Measurements from ENCODE around the gene BATF2.
"Not testable (repeated sequence)": the region's sequence is repeated elsewhere in the genome, so short reads cannot be mapped to it uniquely, and the experiment has no call there.

BATF2 gene

GRCh38 chr11:64996710-64997380, at the start of gene BATF2:
BATF2 (minus strand) TSS chr11:64996971; CDS start chr11:64996914, 57 bp downstream.
- no peak for DNase-seq (ENCODE audit: low read depth)

- no peak for DNase-seq (ENCODE audit: low read depth)
Observed at GRCh38 chr11:65045728-65046127, 49.0 kb upstream of the BATF2 start.

- no peak for DNase-seq (ENCODE audit: low read depth)
Observed at GRCh38 chr11:65045061-65045460, 48.3 kb upstream of the BATF2 start.

- DNase-seq (ENCODE audit: low read depth): no peak
Observed at GRCh38 chr11:65043881-65044501, 47.2 kb upstream of the BATF2 start.

GRCh38 chr11:65042891-65043290, 46.1 kb upstream of the BATF2 start:
- no peak for DNase-seq (ENCODE audit: low read depth)

GRCh38 chr11:65040847-65041622, 44.3 kb upstream of the BATF2 start, which contains the start of gene SAC3D1:
SAC3D1 (plus strand) TSS chr11:65041210; CDS start chr11:65041293, 83 bp downstream.
- peak; percentile 76 for DNase-seq (ENCODE audit: low read depth)

GRCh38 chr11:65040520-65040846, 43.7 kb upstream of the BATF2 start:
- DNase-seq (ENCODE audit: low read depth): no peak

GRCh38 chr11:65036931-65037330, 40.2 kb upstream of the BATF2 start:
- no peak for DNase-seq (ENCODE audit: low read depth)

- no peak for DNase-seq (ENCODE audit: low read depth)
Observed at GRCh38 chr11:65035579-65035978, 38.8 kb upstream of the BATF2 start.

- DNase-seq (ENCODE audit: low read depth): no peak
Observed at GRCh38 chr11:65034423-65034822, 37.7 kb upstream of the BATF2 start.

- DNase-seq (ENCODE audit: low read depth): no peak
Observed at GRCh38 chr11:65032216-65032615, 35.4 kb upstream of the BATF2 start.

GRCh38 chr11:65027213-65028067, 30.7 kb upstream of the BATF2 start, which contains the start of gene SNX15:
SNX15 (plus strand) TSS chr11:65027439; CDS start chr11:65027538, 99 bp downstream.
- DNase-seq (ENCODE audit: low read depth): peak; percentile 80

GRCh38 chr11:65026810-65027209, 30.0 kb upstream of the BATF2 start:
- DNase-seq (ENCODE audit: low read depth): no peak

- DNase-seq (ENCODE audit: low read depth): not testable (repeated sequence)
Observed at GRCh38 chr11:65023502-65023901, 26.7 kb upstream of the BATF2 start.

GRCh38 chr11:65021509-65021908, 24.7 kb upstream of the BATF2 start:
- no peak for DNase-seq (ENCODE audit: low read depth)

- no peak for DNase-seq (ENCODE audit: low read depth)
Observed at GRCh38 chr11:65021003-65021402, 24.2 kb upstream of the BATF2 start.

GRCh38 chr11:65019824-65020223, 23.1 kb upstream of the BATF2 start:
- no peak for DNase-seq (ENCODE audit: low read depth)

- no peak for DNase-seq (ENCODE audit: low read depth)
Observed at GRCh38 chr11:65017937-65018336, 21.2 kb upstream of the BATF2 start.

- DNase-seq (ENCODE audit: low read depth): no peak
Observed at GRCh38 chr11:65016705-65017104, 19.9 kb upstream of the BATF2 start.

GRCh38 chr11:65014726-65015227, 18.0 kb upstream of the BATF2 start:
- DNase-seq (ENCODE audit: low read depth): no peak

- peak; percentile 71 for DNase-seq (ENCODE audit: low read depth)
Observed at GRCh38 chr11:65013888-65014725, 17.3 kb upstream of the BATF2 start, which contains the start of gene ARL2. ARL2 (plus strand) TSS chr11:65014160; CDS start chr11:65014208, 48 bp downstream.
